OCI-LY7 (cell line): Measurements from ENCODE around the gene ZIM2. TPM values are rescaled to one million over a fixed set of nuclear protein-coding genes. Genes with fewer than 3 reads are reported as not detected.

ENCODE experiments used
- BruUV-seq: library from RNA; stranded (reverse); fragments of 400-500 nt; replicated peaks from 2 replicates; lab custom pipeline; 2021; lab: Mats Ljungman, UMichigan
- CTCF ChIA-PET: fragments of 300-600 bp; sonication (Branson Sonifier 250); formaldehyde crosslinking; loops from one replicate; lab custom pipeline; 2022; ENCODE audit warnings: antibody characterized with exemption; ENCODE audit not compliant: unreplicated experiment; lab: Charles Lee
- POLR2A ChIA-PET: fragments of 300-600 bp; sonication (Branson Sonifier 250); formaldehyde crosslinking; loops from one replicate; lab custom pipeline; 2022; ENCODE audit warnings: antibody characterized with exemption; lab: Charles Lee
- DNase-seq: peaks from one replicate; pipeline ENCODE4 v3.0.0-alpha.2; 2015; ENCODE audit warnings: low spot score
- H2AFZ ChIP-seq: fragments of 200-600 bp; sonication (generic), shearing (Covaris generic); 2 replicates; pipeline ENCODE4 v1.6.1; 2014; ENCODE audit warnings: mild to moderate bottlenecking, antibody characterized with exemption, low read length, moderate library complexity
- H3K27ac ChIP-seq: fragments of 200-600 bp; sonication (generic); 2 replicates; pipeline ENCODE4 v1.5.1; 2014; ENCODE audit warnings: mixed run types, low read depth, mild to moderate bottlenecking, moderate library complexity, low read length, inconsistent platforms; ENCODE audit not compliant: poor library complexity, severe bottlenecking
- H3K36me3 ChIP-seq: fragments of 200-600 bp; sonication (generic); 2 replicates; pipeline ENCODE4 v1.6.1; 2014; ENCODE audit warnings: mild to moderate bottlenecking, antibody characterized with exemption, low read length, moderate library complexity, mixed read lengths; ENCODE audit not compliant: insufficient read depth
- H3K4me1 ChIP-seq: fragments of 200-600 bp; sonication (generic); 2 replicates; pipeline ENCODE4 v1.5.1; 2014; ENCODE audit warnings: mild to moderate bottlenecking, low read length; ENCODE audit not compliant: insufficient read depth, poor library complexity, severe bottlenecking
- H3K4me2 ChIP-seq: fragments of 200-600 bp; sonication (generic); 2 replicates; pipeline ENCODE4 v1.6.1; 2014; ENCODE audit warnings: mild to moderate bottlenecking, low read length
- H3K4me3 ChIP-seq: fragments of 200-600 bp; sonication (generic); 2 replicates; pipeline ENCODE4 v1.5.1; 2014; ENCODE audit warnings: mild to moderate bottlenecking, low read depth, low read length; ENCODE audit not compliant: poor library complexity, severe bottlenecking
- H3K79me2 ChIP-seq: fragments of 200-600 bp; sonication (generic); 2 replicates; pipeline ENCODE4 v1.6.1; 2016; ENCODE audit warnings: low read depth, mild to moderate bottlenecking, low read length, moderate library complexity, mixed read lengths; ENCODE audit not compliant: insufficient read depth
- H3K9me2 ChIP-seq: fragments of 200-600 bp; sonication (generic); 2 replicates; pipeline ENCODE4 v1.6.1; 2016; ENCODE audit warnings: mild to moderate bottlenecking, low read length, mixed read lengths; ENCODE audit not compliant: insufficient read depth
- H3K9me3 ChIP-seq: fragments of 200-600 bp; sonication (generic); 2 replicates; pipeline ENCODE4 v1.6.1; 2014; ENCODE audit warnings: mild to moderate bottlenecking, mixed run types, low read length, mixed read lengths
- H4K20me1 ChIP-seq: fragments of 200-600 bp; sonication (generic); 2 replicates; pipeline ENCODE4 v1.6.1; 2014; ENCODE audit warnings: mild to moderate bottlenecking, antibody characterized with exemption, low read length, moderate library complexity, mixed read lengths; ENCODE audit not compliant: insufficient read depth
- CTCF ChIP-seq: fragments of 200-600 bp; sonication (generic); conservative IDR thresholded peaks from 2 replicates; pipeline ENCODE4 v1.5.1; 2014; ENCODE audit warnings: mild to moderate bottlenecking, antibody characterized with exemption, low read length, moderate library complexity, mixed read lengths
- EZH2phosphoT487 ChIP-seq: fragments of 200-600 bp; sonication (generic); IDR thresholded peaks from 2 replicates; pipeline ENCODE4 v1.6.1; 2018; ENCODE audit warnings: low read depth, borderline replicate concordance, mild to moderate bottlenecking, mixed run types, antibody characterized with exemption, low read length, moderate library complexity, mixed read lengths
- intact Hi-C: fragments of 100-400 bp; cut with micrococcal nuclease; formaldehyde crosslinking; loops from one replicate; pipeline ENCODE4 v1.10.0; 2022; ENCODE audit not compliant: unreplicated experiment
- total RNA-seq, 2 experiments: library from RNA; depleted of rRNA in 1 of 2; stranded (reverse); fragments of >200 nt in 1 of 2; shearing (Covaris generic) in 1 of 2; gene quantifications; 2 replicates each; pipeline ENCODE4 v1.2.3, GENCODE V29; 2014 to 2022

The ZIM2 gene
- total RNA-seq, 2 experiments from 2014 or later = not detected

DNA sequence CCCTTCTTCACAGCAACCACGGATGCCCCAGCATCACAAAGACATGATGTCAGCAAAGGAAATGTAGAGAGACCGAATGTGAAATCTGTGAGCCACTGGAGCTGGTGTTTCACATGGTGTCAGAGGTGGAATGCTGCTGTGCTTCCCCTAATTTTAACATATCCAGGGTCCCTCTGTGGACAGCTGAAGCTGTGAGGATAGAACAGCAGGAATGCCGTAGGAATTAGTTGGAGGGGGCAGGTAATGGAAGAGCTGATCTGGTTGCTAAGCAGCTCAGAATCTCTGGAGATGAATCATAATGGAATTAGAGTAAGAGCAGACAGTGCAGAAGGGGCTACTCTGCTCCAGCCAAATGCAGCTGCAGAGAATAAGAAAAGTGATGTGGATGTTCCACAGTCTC lies 100.0 kb downstream of the ZIM2 start:
- Histone ChIP-seq H3K4me2 (no peak overlapping the region), H3K36me3 (no peaks in the 10 kb centered on the region), H4K20me1 (no peaks in the 10 kb centered on the region), H3K9me2 (no peaks in the 10 kb centered on the region), H2AFZ (no peak overlapping the region), H3K27ac (no peak overlapping the region), H3K4me3 (no peak overlapping the region), H3K4me1 (no peaks in the 10 kb centered on the region), H3K9me3 (no peaks in the 10 kb centered on the region), H3K79me2 (no peaks in the 10 kb centered on the region)
- no peak for TF ChIP-seq CTCF
- TF ChIP-seq EZH2phosphoT487 = no peak
- intact Hi-C loops = no loop called here
- POLR2A ChIA-PET = no interaction called here
- BruUV-seq = no TSS peak
- CTCF ChIA-PET = no interaction called here
- no peak for DNase-seq

GRCh38 chr19:56736571-56736970 lies 104.0 kb downstream of the ZIM2 start:
- no peaks in the 10 kb centered on the region for H3K79me2 ChIP-seq
- no peak overlapping the region for H2AFZ ChIP-seq
- ChIA-PET CTCF (no interaction called here), POLR2A (no interaction called here)
- no peak for TF ChIP-seq EZH2phosphoT487
- DNase-seq = no peak
- no peak overlapping the region for H3K4me3 ChIP-seq
- H3K4me2 ChIP-seq = no peak overlapping the region
- intact Hi-C loops = no loop called here
- no peak overlapping the region for H3K27ac ChIP-seq
- BruUV-seq = no TSS peak
- H3K9me2 ChIP-seq = no peaks in the 10 kb centered on the region
- H3K9me3 ChIP-seq = no peaks in the 10 kb centered on the region
- no peaks in the 10 kb centered on the region for H3K36me3 ChIP-seq
- no peaks in the 10 kb centered on the region for H4K20me1 ChIP-seq
- no peaks in the 10 kb centered on the region for H3K4me1 ChIP-seq

GRCh38 chr19:56732976-56733375 lies 107.5 kb downstream of the ZIM2 start:
- intact Hi-C loops = no loop called here
- no TSS peak for BruUV-seq
- Histone ChIP-seq H3K9me2 (no peaks in the 10 kb centered on the region), H3K4me2 (no peak overlapping the region), H3K27ac (no peak overlapping the region), H4K20me1 (no peaks in the 10 kb centered on the region), H2AFZ (no peak overlapping the region), H3K4me3 (no peak overlapping the region), H3K79me2 (no peaks in the 10 kb centered on the region), H3K9me3 (no peaks in the 10 kb centered on the region), H3K36me3 (no peaks in the 10 kb centered on the region), H3K4me1 (no peaks in the 10 kb centered on the region)
- ChIA-PET POLR2A (no interaction called here), CTCF (no interaction called here)
- TF ChIP-seq CTCF (no peak), EZH2phosphoT487 (no peak)
- no peak for DNase-seq
